T-helper 1 cell treated with Interleukin-12 subunit alpha and Interleukin-12 subunit beta and Interleukin-4 antibody, amounts not matched to agents 30 μg/mL and 1 μg/mL, for 36 hours (primary cell): ENCODE data around the gene SUPT4H1.
A peak's percentile ranks its signal among the peaks of the same experiment; 100 is the strongest.

Experiments
- H3K27ac Mint-ChIP-seq: one replicate; pipeline ENCODE4 v1.8.0; 2021; ENCODE audit warnings: mild to moderate bottlenecking, mixed read lengths
- H3K27me3 Mint-ChIP-seq: one replicate; pipeline ENCODE4 v1.8.0; 2021; ENCODE audit warnings: low read depth, mixed read lengths
- H3K36me3 Mint-ChIP-seq: one replicate; pipeline ENCODE4 v1.8.0; 2021; ENCODE audit warnings: low read depth, mixed read lengths
- H3K4me1 Mint-ChIP-seq: one replicate; pipeline ENCODE4 v1.8.0; 2021; ENCODE audit warnings: low read depth, mixed read lengths
- H3K4me3 Mint-ChIP-seq: one replicate; pipeline ENCODE4 v1.8.0; 2021; ENCODE audit warnings: mild to moderate bottlenecking, moderate library complexity, mixed read lengths
- H3K9me3 Mint-ChIP-seq: one replicate; pipeline ENCODE4 v1.8.0; 2021; ENCODE audit warnings: mixed read lengths

Gene SUPT4H1

DNA sequence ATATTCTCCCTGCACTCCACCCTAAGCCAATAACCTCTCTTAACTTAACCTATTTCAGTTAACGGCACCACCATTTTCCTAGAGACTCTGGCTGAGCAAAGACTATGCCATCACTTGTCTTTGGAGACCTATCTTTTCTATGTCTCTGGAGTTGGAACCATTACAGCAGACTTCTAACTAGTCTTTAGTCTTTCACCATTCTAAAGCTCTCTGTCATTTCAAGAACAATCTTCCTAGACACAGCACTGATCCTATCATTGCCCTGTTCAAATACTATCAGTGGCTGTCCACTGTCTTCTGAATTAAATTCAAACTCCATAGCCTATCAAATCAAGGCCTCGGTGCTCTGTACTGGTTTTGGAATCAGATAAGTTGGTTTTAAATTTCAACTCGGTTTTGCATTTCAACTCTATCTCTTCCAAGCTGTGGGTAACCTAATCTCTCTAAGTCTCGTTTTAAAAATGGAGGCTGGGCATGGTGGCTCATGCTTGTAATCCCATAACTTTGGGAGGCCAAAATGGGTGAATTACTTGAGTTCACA is 33.4 kb upstream of the SUPT4H1 start:
- H3K4me1 Mint-ChIP-seq = peaks cover 29% of the 10 kb centered on the region
- peaks cover 2% of the 10 kb centered on the region for H3K36me3 Mint-ChIP-seq
- H3K27me3 Mint-ChIP-seq = peaks cover 4% of the 10 kb centered on the region
- H3K4me3 Mint-ChIP-seq = no peak overlapping the region
- H3K27ac Mint-ChIP-seq = no peak overlapping the region
- no peaks in the 10 kb centered on the region for H3K9me3 Mint-ChIP-seq

DNA sequence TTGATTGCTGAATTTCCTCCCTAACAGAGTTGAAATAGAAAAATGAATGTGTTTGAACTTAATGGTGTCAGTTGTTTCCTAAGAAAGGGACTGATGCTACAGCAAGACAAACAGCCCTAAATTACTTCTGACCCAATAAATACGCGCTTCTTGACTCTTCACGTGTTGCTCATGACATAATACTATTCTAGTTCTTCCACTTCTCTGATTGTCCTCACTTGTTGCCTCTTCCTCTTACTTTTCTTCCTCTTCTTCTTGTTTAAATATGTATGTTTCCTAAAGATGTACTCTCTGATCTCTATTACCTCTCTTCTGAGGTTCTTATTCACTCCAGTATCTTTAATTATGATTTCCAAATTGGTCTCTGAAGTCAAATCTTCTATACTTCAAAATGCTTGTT is 32.9 kb upstream of the SUPT4H1 start:
- Mint-ChIP-seq H3K27ac (no peak overlapping the region), H3K4me3 (no peak overlapping the region), H3K27me3 (peaks cover 4% of the 10 kb centered on the region)

DNA sequence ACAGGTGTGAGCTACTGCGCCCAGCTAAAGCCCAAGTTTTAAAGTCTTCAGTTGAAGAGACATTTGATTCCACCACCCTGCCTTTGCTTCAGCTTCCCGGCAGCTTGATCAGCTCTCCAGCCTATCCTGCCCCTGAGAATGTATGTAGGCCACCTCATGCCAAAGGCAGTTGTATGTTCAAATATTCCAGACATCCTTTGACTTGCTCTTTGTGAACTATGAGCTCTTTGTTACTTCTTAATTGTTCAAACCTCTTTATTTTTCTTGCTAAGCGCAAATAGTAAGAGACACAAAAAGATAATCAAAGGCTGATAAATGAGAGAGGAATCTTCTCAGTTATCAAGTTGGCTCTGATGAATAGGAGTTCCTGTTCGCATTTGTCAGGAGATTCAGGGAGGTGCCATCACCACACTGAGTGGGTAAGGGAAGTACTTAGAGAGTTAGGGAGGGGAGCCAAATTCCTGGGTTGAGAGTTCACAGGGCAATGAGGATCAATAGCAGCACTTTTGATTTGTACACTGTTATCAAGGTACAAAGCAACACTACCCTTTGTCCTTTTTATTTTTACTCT is 32.0 kb upstream of the SUPT4H1 start:
- Mint-ChIP-seq H3K27me3 (peaks cover 3% of the 10 kb centered on the region), H3K27ac (no peak overlapping the region), H3K4me1 (peaks cover 36% of the 10 kb centered on the region), H3K36me3 (peaks cover under 1% of the 10 kb centered on the region), H3K4me3 (no peak overlapping the region), H3K9me3 (no peaks in the 10 kb centered on the region)

More for the DNA sequence above, 32.9 kb upstream of the SUPT4H1 start:
- Mint-ChIP-seq H3K36me3 (peaks cover 2% of the 10 kb centered on the region), H3K9me3 (no peaks in the 10 kb centered on the region), H3K4me1 (peaks cover 29% of the 10 kb centered on the region)

DNA sequence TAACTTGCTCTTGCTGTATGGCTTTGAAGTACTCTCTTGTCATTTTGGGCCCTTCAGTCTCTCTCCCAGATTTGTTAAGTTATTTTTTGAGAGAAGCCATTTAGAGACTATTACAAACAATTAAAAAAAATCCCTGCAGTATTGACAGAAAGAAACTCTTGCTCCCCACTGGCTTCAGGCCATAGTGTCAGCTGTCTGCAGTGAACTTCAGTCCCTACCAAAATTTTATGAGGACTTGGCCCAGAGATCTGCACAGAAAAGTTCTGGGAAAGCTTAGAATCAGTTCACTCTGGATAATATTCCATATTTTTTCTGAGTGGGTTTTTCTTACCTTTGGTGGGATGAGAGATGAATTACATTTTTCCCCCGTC is 30.9 kb upstream of the SUPT4H1 start:
- no peaks in the 10 kb centered on the region for H3K9me3 Mint-ChIP-seq
- H3K4me3 Mint-ChIP-seq = no peak overlapping the region
- H3K36me3 Mint-ChIP-seq = no peaks in the 10 kb centered on the region
- no peaks in the 10 kb centered on the region for H3K27me3 Mint-ChIP-seq
- H3K4me1 Mint-ChIP-seq = peaks cover 40% of the 10 kb centered on the region
- H3K27ac Mint-ChIP-seq = peak overlapping the region; percentile 13

DNA sequence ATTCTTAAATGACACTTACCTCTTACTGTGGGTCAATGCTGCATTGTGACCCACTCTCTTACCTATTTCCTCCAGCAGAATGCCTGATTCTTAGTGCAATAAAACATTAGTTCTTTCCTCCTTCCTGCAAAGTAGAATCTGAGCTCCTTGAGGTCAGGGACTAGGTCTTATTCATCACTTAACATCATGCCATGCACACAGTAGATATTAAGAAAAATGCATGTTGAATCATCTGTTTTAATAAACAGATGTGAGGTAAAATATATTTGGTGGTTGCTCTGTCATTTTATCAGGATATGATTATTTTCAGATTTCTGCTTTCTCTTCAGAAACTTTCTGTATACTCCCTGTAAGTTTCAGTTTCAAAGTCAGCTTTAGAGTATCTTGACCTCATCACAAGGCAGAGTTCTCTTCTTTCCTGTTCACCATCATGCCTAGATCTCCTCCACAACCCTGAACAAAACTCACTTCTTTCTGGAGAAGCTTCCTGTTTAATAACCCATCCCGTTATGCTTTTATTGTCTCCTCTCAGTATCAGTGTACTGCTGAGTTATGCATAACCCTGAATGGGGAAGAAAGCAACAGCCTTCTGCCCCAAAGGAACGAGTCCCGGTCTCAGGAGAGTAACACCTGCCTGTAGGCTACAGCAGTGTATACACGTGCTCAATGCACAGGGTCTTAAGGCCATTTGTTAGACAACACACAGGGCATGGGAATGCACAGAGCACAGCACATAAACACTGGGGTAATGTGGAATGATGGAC is 30.3 kb upstream of the SUPT4H1 start:
- Mint-ChIP-seq H3K27ac (peak overlapping the region; percentile 33), H3K36me3 (no peaks in the 10 kb centered on the region), H3K27me3 (no peaks in the 10 kb centered on the region), H3K9me3 (no peaks in the 10 kb centered on the region), H3K4me3 (peak overlapping the region; percentile 30), H3K4me1 (peaks cover 41% of the 10 kb centered on the region)

DNA sequence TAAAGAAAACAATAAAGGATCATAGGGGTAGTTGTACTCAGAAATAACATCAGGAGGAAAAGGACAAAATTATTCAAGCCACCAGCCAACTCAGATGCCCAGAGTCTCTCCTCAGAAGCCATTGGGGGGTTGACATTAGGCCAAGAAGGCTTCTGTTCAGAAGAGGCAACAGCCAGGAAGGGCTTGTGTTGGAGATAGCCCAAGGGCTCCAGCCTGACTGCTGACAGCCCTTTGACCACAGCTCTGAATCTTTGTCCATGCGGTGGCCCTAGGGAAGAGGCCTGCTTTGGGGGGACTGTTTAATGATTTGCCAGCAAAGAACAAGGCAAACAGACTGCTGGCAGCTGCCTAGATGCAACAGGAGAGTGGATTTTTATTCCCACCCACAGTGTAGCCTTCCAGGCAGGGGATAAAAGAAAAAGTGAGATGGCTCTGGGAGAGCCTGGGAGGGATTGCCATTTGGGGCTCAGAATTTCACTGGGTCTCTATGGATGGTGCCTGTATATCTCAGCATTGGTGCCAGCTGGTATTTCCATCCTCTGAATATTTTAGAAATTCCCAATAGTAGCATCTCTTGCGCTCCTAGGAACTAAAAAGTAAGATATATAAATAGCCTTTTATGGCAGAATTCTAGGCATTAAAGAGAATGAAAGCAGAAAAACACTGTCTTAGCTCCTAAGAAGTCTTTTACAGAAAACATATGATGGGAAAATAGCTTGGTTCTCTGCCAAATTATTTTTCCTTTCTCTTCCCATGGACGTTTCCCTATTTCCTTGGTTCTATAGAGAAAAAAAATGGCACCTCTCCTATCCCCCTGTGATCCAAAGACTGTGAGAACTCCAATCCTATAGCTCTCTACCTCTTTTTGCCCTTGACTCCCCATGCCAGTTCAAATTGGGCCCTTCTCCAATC is 29.4 kb upstream of the SUPT4H1 start:
- Mint-ChIP-seq H3K4me1 (peaks cover 43% of the 10 kb centered on the region), H3K9me3 (no peaks in the 10 kb centered on the region), H3K27ac (peak overlapping the region; percentile 33), H3K36me3 (no peaks in the 10 kb centered on the region), H3K4me3 (peak overlapping the region; percentile 30), H3K27me3 (no peaks in the 10 kb centered on the region)

GRCh38 chr17:58380207-58381123 is 28.5 kb upstream of the SUPT4H1 start:
- Mint-ChIP-seq H3K36me3 (no peaks in the 10 kb centered on the region), H3K9me3 (no peaks in the 10 kb centered on the region), H3K27ac (peak overlapping the region; percentile 11), H3K27me3 (no peaks in the 10 kb centered on the region), H3K4me1 (peaks cover 43% of the 10 kb centered on the region), H3K4me3 (no peak overlapping the region)

GRCh38 chr17:58379511-58379824 is 27.5 kb upstream of the SUPT4H1 start:
- H3K27ac Mint-ChIP-seq = peak overlapping the region; percentile 62
- no peaks in the 10 kb centered on the region for H3K9me3 Mint-ChIP-seq
- H3K27me3 Mint-ChIP-seq = no peaks in the 10 kb centered on the region
- peaks cover 6% of the 10 kb centered on the region for H3K36me3 Mint-ChIP-seq
- no peak overlapping the region for H3K4me3 Mint-ChIP-seq
- H3K4me1 Mint-ChIP-seq = peaks cover 39% of the 10 kb centered on the region

DNA sequence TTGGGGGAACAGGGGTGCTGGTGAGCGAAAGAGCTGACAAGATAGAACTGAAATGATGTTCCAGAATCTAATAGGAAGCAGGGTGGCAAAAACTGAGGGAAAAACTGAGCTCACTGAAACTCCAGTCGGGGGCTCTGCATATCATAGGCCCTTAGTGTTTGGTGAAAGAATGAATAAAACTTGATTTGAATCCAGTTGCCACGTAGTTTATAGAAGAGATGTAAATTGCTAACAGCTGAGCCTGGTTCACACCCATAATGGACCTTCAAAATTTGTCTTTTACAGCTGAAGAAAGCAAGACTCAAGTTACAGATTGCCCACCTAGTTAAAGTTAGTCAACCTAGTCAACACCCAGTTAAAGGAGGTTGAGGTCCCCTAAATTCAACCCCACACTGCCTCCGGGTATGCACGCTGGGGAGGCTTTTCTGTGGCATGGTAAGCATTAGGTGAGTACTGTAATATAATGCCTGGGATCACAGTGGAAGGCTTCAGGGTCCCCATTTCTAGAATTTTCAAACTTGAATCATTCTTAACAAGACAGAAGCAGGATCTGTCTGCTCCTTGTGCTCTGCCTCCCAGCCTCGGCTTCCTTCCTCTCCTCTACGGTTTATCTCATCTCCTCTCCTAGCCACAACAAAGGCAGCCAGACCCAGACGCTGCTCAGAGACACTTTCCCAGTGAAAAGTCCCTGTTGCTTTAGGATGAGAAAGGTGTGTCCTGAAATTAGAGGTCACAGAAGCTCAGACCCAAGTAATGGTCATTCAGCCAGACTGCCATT is 26.9 kb upstream of the SUPT4H1 start:
- Mint-ChIP-seq H3K27ac (peak overlapping the region; percentile 62), H3K4me3 (no peak overlapping the region), H3K27me3 (no peaks in the 10 kb centered on the region), H3K9me3 (no peaks in the 10 kb centered on the region), H3K36me3 (peaks cover 6% of the 10 kb centered on the region), H3K4me1 (peaks cover 37% of the 10 kb centered on the region)

DNA sequence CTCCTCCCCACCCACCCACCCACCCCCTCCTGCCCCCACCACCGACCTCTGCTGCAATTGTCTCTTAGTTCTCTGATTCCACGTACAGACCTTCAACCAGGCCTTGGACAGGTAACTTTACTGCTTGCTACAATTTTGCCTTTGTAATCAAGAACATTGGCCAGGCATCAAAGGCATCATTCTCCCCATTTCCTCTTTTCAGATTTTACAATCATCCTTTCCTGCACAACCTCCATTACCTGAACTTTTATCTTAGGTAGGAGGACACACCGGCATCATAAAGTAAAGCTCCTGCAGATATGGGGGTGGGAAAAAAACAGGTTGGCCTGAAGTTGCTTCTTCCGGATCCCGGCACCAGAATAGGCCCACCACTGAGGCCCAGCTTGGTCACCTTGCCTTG is 25.7 kb upstream of the SUPT4H1 start:
- Mint-ChIP-seq H3K4me3 (no peak overlapping the region), H3K27me3 (no peaks in the 10 kb centered on the region), H3K4me1 (peaks cover 31% of the 10 kb centered on the region), H3K9me3 (no peaks in the 10 kb centered on the region), H3K36me3 (peaks cover 9% of the 10 kb centered on the region), H3K27ac (no peak overlapping the region)

DNA sequence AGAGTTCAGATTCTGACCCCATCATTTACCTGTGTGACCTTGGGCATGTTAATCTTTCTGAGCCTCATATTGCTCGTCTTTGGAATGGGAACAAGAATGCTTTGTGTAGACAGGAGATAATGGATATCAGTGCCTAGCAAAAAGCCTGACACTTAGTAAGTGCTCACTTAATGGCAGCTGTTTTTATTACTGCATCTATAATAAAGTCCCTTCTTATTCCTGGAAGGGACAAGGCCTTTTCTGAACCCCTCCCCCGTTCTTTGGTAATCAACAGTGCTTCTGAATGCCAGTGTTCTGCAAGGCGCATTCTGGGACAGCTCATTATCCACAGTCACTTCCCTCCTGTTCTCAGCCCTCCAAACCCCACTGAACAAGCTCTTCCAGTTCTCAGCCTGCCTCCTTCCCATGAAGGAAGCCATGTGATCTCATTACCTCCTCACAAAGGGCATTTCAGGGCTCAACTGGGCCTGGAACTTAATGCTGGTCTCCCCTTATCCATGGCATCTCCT is 25.1 kb upstream of the SUPT4H1 start:
- Mint-ChIP-seq H3K27me3 (no peaks in the 10 kb centered on the region), H3K36me3 (peaks cover 9% of the 10 kb centered on the region), H3K4me1 (peaks cover 26% of the 10 kb centered on the region), H3K27ac (no peak overlapping the region), H3K4me3 (no peak overlapping the region), H3K9me3 (no peaks in the 10 kb centered on the region)

DNA sequence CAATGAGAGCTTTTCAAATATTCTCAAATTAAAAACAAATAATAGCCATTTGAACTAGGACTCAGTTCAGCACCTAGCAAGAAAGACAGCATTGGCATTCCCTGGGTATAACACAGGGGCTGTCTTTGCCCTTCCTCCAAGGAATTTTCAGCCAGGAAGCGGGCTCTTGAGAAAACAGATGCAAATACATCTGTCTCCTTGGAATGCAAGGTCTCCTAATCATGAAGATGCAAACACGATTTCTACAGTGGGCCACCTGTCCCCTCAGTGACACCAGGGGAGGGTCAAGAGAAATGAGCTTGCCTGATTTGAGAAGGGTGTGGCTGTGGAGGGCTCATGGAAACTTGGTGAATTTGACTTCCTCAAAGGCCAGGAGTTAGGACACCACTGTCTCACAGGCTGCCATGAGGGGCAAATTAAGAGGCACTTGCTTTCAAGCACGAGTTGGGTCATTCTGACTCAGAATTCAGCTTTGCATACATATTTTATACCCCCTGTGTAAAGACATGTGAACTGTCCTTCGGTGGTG is 24.5 kb upstream of the SUPT4H1 start:
- Mint-ChIP-seq H3K4me1 (peaks cover 21% of the 10 kb centered on the region), H3K36me3 (peaks cover 9% of the 10 kb centered on the region), H3K9me3 (no peaks in the 10 kb centered on the region), H3K27ac (no peak overlapping the region), H3K4me3 (no peak overlapping the region), H3K27me3 (no peaks in the 10 kb centered on the region)

- H3K9me3 Mint-ChIP-seq = no peaks in the 10 kb centered on the region
- H3K27ac Mint-ChIP-seq = no peak overlapping the region
- H3K36me3 Mint-ChIP-seq = peaks cover 9% of the 10 kb centered on the region
- no peaks in the 10 kb centered on the region for H3K27me3 Mint-ChIP-seq
- H3K4me1 Mint-ChIP-seq = peaks cover 17% of the 10 kb centered on the region
- H3K4me3 Mint-ChIP-seq = no peak overlapping the region
These were observed 23.8 kb upstream of the SUPT4H1 start for GRCh38 chr17:58375811-58376210.
